ENCODE results near the gene CFAP100. TPM values are rescaled to one million over a fixed set of nuclear protein-coding genes. Genes with fewer than 3 reads are reported as not detected.

The CFAP100 gene
- total and polyA plus RNA-seq, 7 experiments from 2014 or later, result not detected

- H3K4me1 Mint-ChIP-seq, result no peaks in the 10 kb centered on the region
- H3K27ac ChIP-seq (ENCODE audit: low read depth, low read length), result no peak overlapping the region
- H3K4me3 Mint-ChIP-seq, result no peak overlapping the region
- H3K36me3 ChIP-seq (ENCODE audit: control insufficient read depth in 2 of 3, insufficient read depth in 3 of 3, low read length in 3 of 3), result no peaks in the 10 kb centered on the region
- ATAC-seq (no peak), DNase-seq (no peak)
- H3K9me3 ChIP-seq (ENCODE audit: control insufficient read depth in 2 of 3, low read length in 3 of 3), result no peaks in the 10 kb centered on the region
- no peaks in the 10 kb centered on the region for H3K4me1 ChIP-seq (ENCODE audit: control insufficient read depth in 2 of 2, insufficient read depth in 2 of 2, low read length in 2 of 2)
- no peaks in the 10 kb centered on the region for H3K27me3 ChIP-seq (ENCODE audit: control insufficient read depth in 2 of 2, insufficient read depth in 2 of 2, low read length in 2 of 2)
- CTCF ChIA-PET, result no interaction called here
- POLR2A ChIA-PET, result no interaction called here
- intact Hi-C loops (cut with micrococcal nuclease), result no loop called here
- no peaks in the 10 kb centered on the region for H3K36me3 Mint-ChIP-seq
- H3K27me3 Mint-ChIP-seq, result peaks cover 12 to 58% (median 36%) of the 10 kb centered on the region in 5 donors
- peaks cover 0 to 12% (median 0%) of the 10 kb centered on the region in 11 donors for H3K9me3 Mint-ChIP-seq
- H3K4me3 ChIP-seq (ENCODE audit: low read length), result no peak overlapping the region
- no peak overlapping the region for H3K27ac Mint-ChIP-seq
Measured at GRCh38 chr3:126415661-126416591, 21.2 kb downstream of the CFAP100 start.

- intact Hi-C loops (cut with micrococcal nuclease), result no loop called here
- ChIA-PET POLR2A (no interaction called here), CTCF (no interaction called here)
- no peaks in the 10 kb centered on the region for H3K4me1 Mint-ChIP-seq
- no peaks in the 10 kb centered on the region for H3K36me3 Mint-ChIP-seq
- no peaks in the 10 kb centered on the region for H3K27me3 ChIP-seq (ENCODE audit: control insufficient read depth in 2 of 2, insufficient read depth in 2 of 2, low read length in 2 of 2)
- peaks cover 4 to 48% (median 26%) of the 10 kb centered on the region in 5 donors for H3K27me3 Mint-ChIP-seq
- no peak for ATAC-seq
- no peak overlapping the region for H3K4me3 Mint-ChIP-seq
- H3K4me1 ChIP-seq (ENCODE audit: control insufficient read depth in 2 of 2, insufficient read depth in 2 of 2, low read length in 2 of 2), result no peaks in the 10 kb centered on the region
- no peak overlapping the region for H3K27ac Mint-ChIP-seq
- no peak overlapping the region for H3K4me3 ChIP-seq (ENCODE audit: low read length)
- no peak overlapping the region for H3K27ac ChIP-seq (ENCODE audit: low read depth, low read length)
- H3K9me3 ChIP-seq (ENCODE audit: control insufficient read depth in 2 of 3, low read length in 3 of 3), result no peaks in the 10 kb centered on the region
- no peaks in the 10 kb centered on the region for H3K36me3 ChIP-seq (ENCODE audit: control insufficient read depth in 2 of 3, insufficient read depth in 3 of 3, low read length in 3 of 3)
- peaks cover 0 to 2% (median 0%) of the 10 kb centered on the region in 11 donors for H3K9me3 Mint-ChIP-seq
- DNase-seq, result no peak
Measured at GRCh38 chr3:126416943-126417342, 22.2 kb downstream of the CFAP100 start.

GRCh38 chr3:126417515-126417914 is 22.8 kb downstream of the CFAP100 start:
- Mint-ChIP-seq H3K36me3 (no peaks in the 10 kb centered on the region), H3K9me3 (peaks cover 0 to 1% (median 0%) of the 10 kb centered on the region in 11 donors), H3K27me3 (peaks cover 3 to 42% (median 20%) of the 10 kb centered on the region in 5 donors), H3K27ac (no peak overlapping the region), H3K4me1 (no peaks in the 10 kb centered on the region), H3K4me3 (no peak overlapping the region)
- no peaks in the 10 kb centered on the region for H3K36me3 ChIP-seq (ENCODE audit: control insufficient read depth in 2 of 3, insufficient read depth in 3 of 3, low read length in 3 of 3)
- H3K27ac ChIP-seq (ENCODE audit: low read depth, low read length), result no peak overlapping the region
- ChIA-PET CTCF (no interaction called here), POLR2A (no interaction called here)
- no peaks in the 10 kb centered on the region for H3K27me3 ChIP-seq (ENCODE audit: control insufficient read depth in 2 of 2, insufficient read depth in 2 of 2, low read length in 2 of 2)
- H3K4me3 ChIP-seq (ENCODE audit: low read length), result no peak overlapping the region
- no peak for ATAC-seq
- DNase-seq, result no peak
- H3K4me1 ChIP-seq (ENCODE audit: control insufficient read depth in 2 of 2, insufficient read depth in 2 of 2, low read length in 2 of 2), result no peaks in the 10 kb centered on the region
- no peaks in the 10 kb centered on the region for H3K9me3 ChIP-seq (ENCODE audit: control insufficient read depth in 2 of 3, low read length in 3 of 3)
- intact Hi-C loops (cut with micrococcal nuclease), result no loop called here

DNA sequence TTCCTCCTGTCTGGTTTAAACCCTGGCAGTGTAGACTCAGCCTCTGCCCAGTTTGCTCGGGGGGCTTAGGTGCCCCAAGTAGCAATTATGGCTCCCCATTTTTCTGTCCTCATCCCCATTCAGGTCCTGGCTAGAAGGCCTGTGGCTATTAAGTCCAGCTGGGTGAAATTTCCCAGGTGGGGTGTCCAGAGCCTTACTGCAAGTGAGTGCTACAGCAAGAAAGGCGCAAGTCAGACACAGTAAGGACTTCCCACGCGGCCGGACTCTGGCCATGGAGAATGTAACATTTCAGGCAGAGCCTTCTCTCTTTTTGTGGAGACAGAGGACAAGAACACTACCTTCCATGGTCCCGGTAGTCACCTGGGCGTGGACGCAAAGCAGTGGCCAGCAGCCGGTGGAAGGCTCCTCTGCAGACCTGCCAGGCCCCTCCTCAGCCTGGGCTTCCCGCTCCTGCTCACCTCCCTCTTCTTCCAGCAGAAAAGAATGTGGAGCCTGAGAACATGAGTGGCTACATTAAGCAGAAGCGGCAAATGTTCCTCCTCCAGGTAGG is 23.3 kb downstream of the CFAP100 start:
- peaks cover 0 to 1% (median 0%) of the 10 kb centered on the region in 11 donors for H3K9me3 Mint-ChIP-seq
- DNase-seq (no peak), ATAC-seq (no peak)
- ChIA-PET CTCF (no interaction called here), POLR2A (no interaction called here)
- no peaks in the 10 kb centered on the region for H3K36me3 ChIP-seq (ENCODE audit: control insufficient read depth in 2 of 3, insufficient read depth in 3 of 3, low read length in 3 of 3)
- no peaks in the 10 kb centered on the region for H3K36me3 Mint-ChIP-seq
- no peak overlapping the region for H3K27ac Mint-ChIP-seq
- H3K4me3 Mint-ChIP-seq, result no peak overlapping the region
- no peaks in the 10 kb centered on the region for H3K27me3 ChIP-seq (ENCODE audit: control insufficient read depth in 2 of 2, insufficient read depth in 2 of 2, low read length in 2 of 2)
- H3K4me1 ChIP-seq (ENCODE audit: control insufficient read depth in 2 of 2, insufficient read depth in 2 of 2, low read length in 2 of 2), result no peaks in the 10 kb centered on the region
- H3K27ac ChIP-seq (ENCODE audit: low read depth, low read length), result no peak overlapping the region
- no peaks in the 10 kb centered on the region for H3K9me3 ChIP-seq (ENCODE audit: control insufficient read depth in 2 of 3, low read length in 3 of 3)
- H3K4me3 ChIP-seq (ENCODE audit: low read length), result no peak overlapping the region
- intact Hi-C loops (cut with micrococcal nuclease), result no loop called here
- H3K4me1 Mint-ChIP-seq, result no peaks in the 10 kb centered on the region
- H3K27me3 Mint-ChIP-seq, result peaks cover 0 to 37% (median 15%) of the 10 kb centered on the region in 5 donors

GRCh38 chr3:126418661-126419131 is 24.0 kb downstream of the CFAP100 start:
- no peak overlapping the region for H3K27ac ChIP-seq (ENCODE audit: low read depth, low read length)
- no peak overlapping the region for H3K4me3 ChIP-seq (ENCODE audit: low read length)
- Mint-ChIP-seq H3K27me3 (peaks cover 0 to 31% (median 12%) of the 10 kb centered on the region in 5 donors), H3K9me3 (peaks cover 0 to 1% (median 0%) of the 10 kb centered on the region in 11 donors), H3K27ac (no peak overlapping the region), H3K4me3 (no peak overlapping the region), H3K36me3 (no peaks in the 10 kb centered on the region), H3K4me1 (no peaks in the 10 kb centered on the region)
- intact Hi-C loops (cut with micrococcal nuclease), result no loop called here
- no peaks in the 10 kb centered on the region for H3K36me3 ChIP-seq (ENCODE audit: control insufficient read depth in 2 of 3, insufficient read depth in 3 of 3, low read length in 3 of 3)
- H3K9me3 ChIP-seq (ENCODE audit: control insufficient read depth in 2 of 3, low read length in 3 of 3), result no peaks in the 10 kb centered on the region
- H3K27me3 ChIP-seq (ENCODE audit: control insufficient read depth in 2 of 2, insufficient read depth in 2 of 2, low read length in 2 of 2), result no peaks in the 10 kb centered on the region
- ChIA-PET POLR2A (no interaction called here), CTCF (no interaction called here)
- H3K4me1 ChIP-seq (ENCODE audit: control insufficient read depth in 2 of 2, insufficient read depth in 2 of 2, low read length in 2 of 2), result no peaks in the 10 kb centered on the region
- DNase-seq (no peak), ATAC-seq (no peak)

- intact Hi-C loops (cut with micrococcal nuclease), result no loop called here
- Histone ChIP-seq H3K4me3 (ENCODE audit: low read length) (no peak overlapping the region), H3K4me1 (ENCODE audit: control insufficient read depth in 2 of 2, insufficient read depth in 2 of 2, low read length in 2 of 2) (no peaks in the 10 kb centered on the region), H3K9me3 (ENCODE audit: control insufficient read depth in 2 of 3, low read length in 3 of 3) (no peaks in the 10 kb centered on the region), H3K36me3 (ENCODE audit: control insufficient read depth in 2 of 3, insufficient read depth in 3 of 3, low read length in 3 of 3) (no peaks in the 10 kb centered on the region), H3K27ac (ENCODE audit: low read depth, low read length) (no peak overlapping the region), H3K27me3 (ENCODE audit: control insufficient read depth in 2 of 2, insufficient read depth in 2 of 2, low read length in 2 of 2) (no peaks in the 10 kb centered on the region)
- Mint-ChIP-seq H3K4me1 (no peaks in the 10 kb centered on the region), H3K27ac (no peak overlapping the region), H3K4me3 (no peak overlapping the region), H3K27me3 (peaks cover 0 to 26% (median 11%) of the 10 kb centered on the region in 5 donors), H3K36me3 (peaks cover 0 to 3% (median 0%) of the 10 kb centered on the region in 5 donors), H3K9me3 (peaks cover 0 to 1% (median 0%) of the 10 kb centered on the region in 11 donors)
- POLR2A ChIA-PET, result no interaction called here
- CTCF ChIA-PET, result no interaction called here
- ATAC-seq (no peak), DNase-seq (no peak)
Measured at GRCh38 chr3:126419151-126419703, 24.5 kb downstream of the CFAP100 start.

Data from naive thymus-derived CD4-positive, alpha-beta T cell (primary cell).